ENCODE data around the gene GPR55. TPM values are rescaled to one million over a fixed set of nuclear protein-coding genes. Genes with fewer than 3 reads are reported as not detected.

The GPR55 gene
- total RNA-seq, 2 donors from 2014 or later, result 2.6 to 7.5 TPM

DNA sequence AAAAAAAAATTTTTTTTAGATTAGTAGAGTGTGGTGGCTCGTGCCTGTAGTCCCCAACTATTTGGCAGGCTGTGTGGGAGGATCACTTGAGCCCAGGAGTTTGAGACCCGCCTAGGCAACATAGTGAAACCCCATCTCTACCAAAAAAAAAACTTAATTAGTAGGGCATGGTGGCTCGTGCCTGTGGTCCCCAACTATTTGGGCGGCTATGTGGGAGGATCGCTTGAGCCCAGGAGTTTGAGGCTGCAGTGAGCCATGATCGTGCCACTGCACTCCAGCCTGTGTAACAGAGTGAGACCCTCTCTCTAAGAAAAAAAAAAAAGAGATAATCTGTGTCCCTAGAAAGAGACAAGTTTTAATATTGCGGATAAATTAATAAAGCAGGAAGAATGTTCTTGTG, 8.8 kb downstream of the GPR55 start:
- no peaks in the 10 kb centered on the region for H3K27me3 ChIP-seq (ENCODE audit: control insufficient read depth, insufficient read depth, low read length, poor library complexity, severe bottlenecking)
- H3K4me3 Mint-ChIP-seq, result no peak overlapping the region
- H3K36me3 Mint-ChIP-seq (ENCODE audit: low read depth), result no peaks in the 10 kb centered on the region
- H3K36me3 ChIP-seq (ENCODE audit: control insufficient read depth, insufficient read depth, low read length), result no peaks in the 10 kb centered on the region
- H3K4me3 ChIP-seq (ENCODE audit: low read length), result no peak overlapping the region
- DNase-seq, result peak; percentile 19
- no peak overlapping the region for H3K27ac Mint-ChIP-seq
- TF ChIP-seq, protein P1, sequence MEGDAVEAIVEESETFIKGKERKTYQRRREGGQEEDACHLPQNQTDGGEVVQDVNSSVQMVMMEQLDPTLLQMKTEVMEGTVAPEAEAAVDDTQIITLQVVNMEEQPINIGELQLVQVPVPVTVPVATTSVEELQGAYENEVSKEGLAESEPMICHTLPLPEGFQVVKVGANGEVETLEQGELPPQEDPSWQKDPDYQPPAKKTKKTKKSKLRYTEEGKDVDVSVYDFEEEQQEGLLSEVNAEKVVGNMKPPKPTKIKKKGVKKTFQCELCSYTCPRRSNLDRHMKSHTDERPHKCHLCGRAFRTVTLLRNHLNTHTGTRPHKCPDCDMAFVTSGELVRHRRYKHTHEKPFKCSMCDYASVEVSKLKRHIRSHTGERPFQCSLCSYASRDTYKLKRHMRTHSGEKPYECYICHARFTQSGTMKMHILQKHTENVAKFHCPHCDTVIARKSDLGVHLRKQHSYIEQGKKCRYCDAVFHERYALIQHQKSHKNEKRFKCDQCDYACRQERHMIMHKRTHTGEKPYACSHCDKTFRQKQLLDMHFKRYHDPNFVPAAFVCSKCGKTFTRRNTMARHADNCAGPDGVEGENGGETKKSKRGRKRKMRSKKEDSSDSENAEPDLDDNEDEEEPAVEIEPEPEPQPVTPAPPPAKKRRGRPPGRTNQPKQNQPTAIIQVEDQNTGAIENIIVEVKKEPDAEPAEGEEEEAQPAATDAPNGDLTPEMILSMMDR (conservative IDR thresholded peaks at IDR 0.05), result no peak
- H3K9ac ChIP-seq (ENCODE audit: extremely low read depth, low read length, poor library complexity, severe bottlenecking), result no peak overlapping the region
- H3K4me1 Mint-ChIP-seq, result peaks cover 8% of the 10 kb centered on the region
- H3K27me3 Mint-ChIP-seq (ENCODE audit: insufficient read depth), result no peaks in the 10 kb centered on the region
- no peaks in the 10 kb centered on the region for H3K9me3 Mint-ChIP-seq
- H3K4me1 ChIP-seq (ENCODE audit: control insufficient read depth, insufficient read depth, low read length), result no peaks in the 10 kb centered on the region
- H3K9me3 ChIP-seq (ENCODE audit: control insufficient read depth, low read length), result no peaks in the 10 kb centered on the region
- no peak overlapping the region for H3K27ac ChIP-seq (ENCODE audit: low read depth, low read length)
- WGBS, 2 experiments (ENCODE audit: insufficient coverage in 1 of 2, insufficient read length in 1 of 2), result 75 to 94% methylated on average over 4 to 6 of the region's 7 CpGs

DNA sequence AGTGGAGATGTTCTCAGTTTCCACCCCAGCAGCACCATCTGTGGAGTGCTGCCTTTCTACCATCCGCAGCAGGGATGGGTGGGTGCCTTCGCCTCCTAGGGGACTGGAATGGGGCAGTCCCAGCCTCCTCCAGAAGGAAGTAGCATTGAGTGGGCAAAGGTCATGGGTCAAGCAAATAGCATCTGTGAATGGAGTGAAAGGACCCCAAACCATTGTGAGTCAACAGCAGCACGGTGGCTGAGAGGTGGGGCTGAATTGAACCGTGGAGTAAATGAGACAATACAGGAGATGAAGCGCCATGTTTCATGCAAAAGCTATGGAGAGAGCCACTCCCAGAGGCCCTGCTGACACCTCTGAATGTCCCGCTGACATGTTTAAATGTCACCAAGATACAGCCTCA, 9.7 kb downstream of the GPR55 start:
- no peak overlapping the region for H3K4me3 Mint-ChIP-seq
- H3K9me3 ChIP-seq (ENCODE audit: control insufficient read depth, low read length), result no peaks in the 10 kb centered on the region
- no peak overlapping the region for H3K9ac ChIP-seq (ENCODE audit: extremely low read depth, low read length, poor library complexity, severe bottlenecking)
- no peaks in the 10 kb centered on the region for H3K4me1 ChIP-seq (ENCODE audit: control insufficient read depth, insufficient read depth, low read length)
- H3K36me3 Mint-ChIP-seq (ENCODE audit: low read depth), result no peaks in the 10 kb centered on the region
- TF ChIP-seq, protein P1 (conservative IDR thresholded peaks at IDR 0.05), result no peak
- no peaks in the 10 kb centered on the region for H3K9me3 Mint-ChIP-seq
- no peak overlapping the region for H3K27ac Mint-ChIP-seq
- 71 to 90% methylated on average over 5 to 6 of the region's 6 CpGs for WGBS, 2 experiments (ENCODE audit: insufficient coverage in 1 of 2, insufficient read length in 1 of 2)
- H3K27me3 Mint-ChIP-seq (ENCODE audit: insufficient read depth), result no peaks in the 10 kb centered on the region
- no peak overlapping the region for H3K27ac ChIP-seq (ENCODE audit: low read depth, low read length)
- no peak overlapping the region for H3K4me3 ChIP-seq (ENCODE audit: low read length)
- no peaks in the 10 kb centered on the region for H3K36me3 ChIP-seq (ENCODE audit: control insufficient read depth, insufficient read depth, low read length)
- peaks cover 8% of the 10 kb centered on the region for H3K4me1 Mint-ChIP-seq
- DNase-seq, result peak; percentile 30
- no peaks in the 10 kb centered on the region for H3K27me3 ChIP-seq (ENCODE audit: control insufficient read depth, insufficient read depth, low read length, poor library complexity, severe bottlenecking)

DNA sequence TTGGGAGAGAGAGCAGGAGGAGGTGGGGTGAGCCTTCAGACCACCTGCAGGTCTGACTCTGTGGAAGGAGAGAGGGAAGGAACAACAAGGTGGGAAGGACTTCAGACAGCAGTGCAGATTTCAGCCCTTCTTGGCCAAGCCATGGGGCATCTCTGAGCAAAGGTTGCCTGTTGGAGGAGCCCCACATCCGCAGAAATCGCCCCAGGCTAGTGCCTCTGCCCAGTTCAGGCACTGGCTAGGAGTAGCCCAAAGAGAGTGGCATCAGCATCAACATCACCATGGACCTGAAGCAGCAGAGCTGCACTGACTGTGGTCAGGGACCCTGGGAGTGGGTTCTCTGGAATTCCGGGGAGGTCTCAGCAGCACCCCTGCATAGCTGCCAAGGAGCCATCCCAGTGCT, 10.2 kb downstream of the GPR55 start:
- H3K27ac Mint-ChIP-seq, result no peak overlapping the region

More for the DNA sequence above, 10.2 kb downstream of the GPR55 start:
- Mint-ChIP-seq H3K27me3 (ENCODE audit: insufficient read depth) (no peaks in the 10 kb centered on the region), H3K9me3 (no peaks in the 10 kb centered on the region), H3K36me3 (ENCODE audit: low read depth) (no peaks in the 10 kb centered on the region), H3K4me1 (peaks cover 8% of the 10 kb centered on the region), H3K4me3 (no peak overlapping the region)
- no peaks in the 10 kb centered on the region for H3K36me3 ChIP-seq (ENCODE audit: control insufficient read depth, insufficient read depth, low read length)
- TF ChIP-seq, protein P1 (conservative IDR thresholded peaks at IDR 0.05), result no peak
- H3K4me3 ChIP-seq (ENCODE audit: low read length), result no peak overlapping the region
- H3K4me1 ChIP-seq (ENCODE audit: control insufficient read depth, insufficient read depth, low read length), result no peaks in the 10 kb centered on the region
- 87 to 100% methylated on average over 3 of the region's 3 CpGs for WGBS, 2 experiments (ENCODE audit: insufficient coverage in 1 of 2, insufficient read length in 1 of 2)
- no peaks in the 10 kb centered on the region for H3K27me3 ChIP-seq (ENCODE audit: control insufficient read depth, insufficient read depth, low read length, poor library complexity, severe bottlenecking)
- DNase-seq, result peak; percentile 22
- H3K27ac ChIP-seq (ENCODE audit: low read depth, low read length), result no peak overlapping the region
- H3K9me3 ChIP-seq (ENCODE audit: control insufficient read depth, low read length), result no peaks in the 10 kb centered on the region
- no peak overlapping the region for H3K9ac ChIP-seq (ENCODE audit: extremely low read depth, low read length, poor library complexity, severe bottlenecking)

All from endodermal cell (in vitro differentiated cells).